Neural crest cell (in vitro differentiated cells): ENCODE data around the gene DCUN1D2. TPM values are rescaled to one million over a fixed set of nuclear protein-coding genes. Genes with fewer than 3 reads are reported as not detected.

ENCODE experiments used
- DNase-seq: peaks from one replicate; pipeline ENCODE4 v3.0.0; 2021; ENCODE audit warnings: low read depth, mixed read lengths, low spot score
- H3K27ac Mint-ChIP-seq: one replicate; pipeline ENCODE4 v1.8.0; 2021; ENCODE audit warnings: mild to moderate bottlenecking, mixed read lengths; ENCODE audit not compliant: unreplicated experiment
- H3K27me3 Mint-ChIP-seq: 2 replicates; pipeline ENCODE4 v1.8.0; 2021; ENCODE audit warnings: low read depth, mild to moderate bottlenecking, mixed read lengths
- H3K36me3 Mint-ChIP-seq: 2 replicates; pipeline ENCODE4 v1.8.0; 2021; ENCODE audit warnings: low read depth, mild to moderate bottlenecking, mixed read lengths
- H3K4me1 Mint-ChIP-seq: 2 replicates; pipeline ENCODE4 v1.8.0; 2021; ENCODE audit warnings: mixed read lengths
- H3K4me3 Mint-ChIP-seq: one replicate; pipeline ENCODE4 v1.8.0; 2021; ENCODE audit warnings: mild to moderate bottlenecking, mixed read lengths
- H3K9me3 Mint-ChIP-seq: 2 replicates; pipeline ENCODE4 v1.8.0; 2021; ENCODE audit warnings: mixed read lengths
- total RNA-seq: library from RNA; stranded (reverse); gene quantifications from 2 replicates; pipeline ENCODE4 v1.2.1, GENCODE V29; 2021
- TF ChIP-seq, protein P1 (sequence below): fragments of 200-600 bp; sonication (generic); conservative IDR thresholded peaks from 2 replicates; pipeline ENCODE4 v1.5.0; 2021; ENCODE audit warnings: antibody characterized with exemption, mild to moderate bottlenecking

The DCUN1D2 gene
- total RNA-seq, 1 donor from 2014 or later = 32.1 TPM

DNA sequence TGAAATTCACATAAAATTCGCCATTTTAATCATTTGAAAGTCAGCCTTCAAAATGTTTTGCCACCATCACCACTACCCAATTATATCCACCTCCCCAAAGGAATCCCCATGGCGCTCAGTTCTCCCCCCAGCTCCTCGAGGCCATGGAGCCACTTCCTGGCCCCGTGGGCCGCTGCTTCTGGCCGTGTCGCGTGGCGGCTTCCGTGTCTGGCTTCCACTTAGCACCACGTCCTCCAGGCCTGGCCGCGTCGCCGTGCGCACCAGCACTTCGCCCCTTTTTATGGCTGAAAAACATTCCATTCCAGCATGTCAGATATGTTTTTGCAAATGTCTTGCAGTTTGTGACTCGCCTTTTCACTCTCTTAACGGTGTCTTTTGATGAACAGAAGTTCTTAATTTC, 46.7 kb upstream of the DCUN1D2 start:
- H3K9me3 Mint-ChIP-seq = peaks cover 8% of the 10 kb centered on the region
- TF ChIP-seq, protein P1, sequence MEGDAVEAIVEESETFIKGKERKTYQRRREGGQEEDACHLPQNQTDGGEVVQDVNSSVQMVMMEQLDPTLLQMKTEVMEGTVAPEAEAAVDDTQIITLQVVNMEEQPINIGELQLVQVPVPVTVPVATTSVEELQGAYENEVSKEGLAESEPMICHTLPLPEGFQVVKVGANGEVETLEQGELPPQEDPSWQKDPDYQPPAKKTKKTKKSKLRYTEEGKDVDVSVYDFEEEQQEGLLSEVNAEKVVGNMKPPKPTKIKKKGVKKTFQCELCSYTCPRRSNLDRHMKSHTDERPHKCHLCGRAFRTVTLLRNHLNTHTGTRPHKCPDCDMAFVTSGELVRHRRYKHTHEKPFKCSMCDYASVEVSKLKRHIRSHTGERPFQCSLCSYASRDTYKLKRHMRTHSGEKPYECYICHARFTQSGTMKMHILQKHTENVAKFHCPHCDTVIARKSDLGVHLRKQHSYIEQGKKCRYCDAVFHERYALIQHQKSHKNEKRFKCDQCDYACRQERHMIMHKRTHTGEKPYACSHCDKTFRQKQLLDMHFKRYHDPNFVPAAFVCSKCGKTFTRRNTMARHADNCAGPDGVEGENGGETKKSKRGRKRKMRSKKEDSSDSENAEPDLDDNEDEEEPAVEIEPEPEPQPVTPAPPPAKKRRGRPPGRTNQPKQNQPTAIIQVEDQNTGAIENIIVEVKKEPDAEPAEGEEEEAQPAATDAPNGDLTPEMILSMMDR = no peak
- H3K36me3 Mint-ChIP-seq = peaks cover 28% of the 10 kb centered on the region
- no peak overlapping the region for H3K27ac Mint-ChIP-seq
- no peaks in the 10 kb centered on the region for H3K4me1 Mint-ChIP-seq
- H3K27me3 Mint-ChIP-seq = no peaks in the 10 kb centered on the region
- no peak overlapping the region for H3K4me3 Mint-ChIP-seq
- no peak for DNase-seq

DNA sequence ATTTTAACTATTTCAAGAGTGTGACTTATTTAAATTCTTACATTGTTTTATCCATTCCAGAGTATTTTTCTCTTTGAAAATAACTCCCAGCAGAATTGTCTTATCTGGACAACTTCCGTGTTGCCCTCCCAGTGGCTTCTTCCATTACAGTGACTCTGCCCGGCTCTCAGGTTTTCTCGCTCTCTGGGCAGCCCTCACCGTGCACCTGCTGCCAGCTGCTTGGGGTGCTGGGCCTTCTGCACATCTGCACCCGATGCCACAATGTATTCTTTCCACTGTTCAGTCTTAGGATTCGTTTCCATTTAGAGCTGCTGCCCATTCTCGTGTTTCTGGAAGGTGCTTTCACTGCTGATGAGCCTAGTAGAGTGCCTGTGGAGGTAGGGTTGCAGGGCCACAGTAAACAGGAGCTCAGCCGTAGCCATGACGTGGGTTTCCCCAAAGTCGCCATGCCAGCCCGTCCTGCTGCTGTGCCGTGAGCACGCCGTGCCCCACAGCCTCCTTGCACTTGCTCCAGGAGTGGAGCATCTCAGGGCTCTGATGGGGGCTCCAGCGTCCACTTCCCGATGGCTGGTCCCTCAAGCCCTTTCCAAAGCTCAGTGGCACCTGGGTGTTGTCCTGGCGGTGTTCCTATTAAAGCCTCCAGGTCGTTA, 46.1 kb upstream of the DCUN1D2 start:
- H3K27ac Mint-ChIP-seq = no peak overlapping the region
- TF ChIP-seq, protein P1 = no peak
- H3K9me3 Mint-ChIP-seq = peaks cover 8% of the 10 kb centered on the region
- no peaks in the 10 kb centered on the region for H3K4me1 Mint-ChIP-seq
- H3K4me3 Mint-ChIP-seq = no peak overlapping the region
- DNase-seq = no peak
- H3K36me3 Mint-ChIP-seq = peaks cover 30% of the 10 kb centered on the region
- H3K27me3 Mint-ChIP-seq = no peaks in the 10 kb centered on the region

DNA sequence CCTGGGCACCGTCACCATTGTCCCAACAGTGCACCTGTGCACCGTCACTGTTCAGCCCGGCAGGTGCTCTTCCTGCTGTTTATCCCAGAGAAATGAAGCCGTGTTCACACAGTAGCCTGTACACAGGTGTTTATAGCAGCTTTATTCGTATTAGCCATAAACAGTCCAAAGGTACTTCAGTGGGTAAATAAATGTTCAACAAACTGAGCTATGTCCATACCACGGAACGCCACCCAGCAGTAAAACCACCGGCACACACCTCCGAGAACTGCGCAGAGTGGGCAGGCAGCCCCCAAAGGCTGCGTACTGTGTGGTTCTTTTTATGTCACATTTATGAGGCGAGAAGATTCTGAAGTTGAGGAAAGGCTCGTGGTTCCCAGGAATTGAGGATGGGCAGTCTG, 44.9 kb upstream of the DCUN1D2 start:
- Mint-ChIP-seq H3K27me3 (no peaks in the 10 kb centered on the region), H3K36me3 (peaks cover 19% of the 10 kb centered on the region), H3K4me1 (no peaks in the 10 kb centered on the region), H3K4me3 (no peak overlapping the region), H3K9me3 (peaks cover under 1% of the 10 kb centered on the region), H3K27ac (peak overlapping the region; percentile 19)
- no peak for DNase-seq
- TF ChIP-seq, protein P1 = no peak

DNA sequence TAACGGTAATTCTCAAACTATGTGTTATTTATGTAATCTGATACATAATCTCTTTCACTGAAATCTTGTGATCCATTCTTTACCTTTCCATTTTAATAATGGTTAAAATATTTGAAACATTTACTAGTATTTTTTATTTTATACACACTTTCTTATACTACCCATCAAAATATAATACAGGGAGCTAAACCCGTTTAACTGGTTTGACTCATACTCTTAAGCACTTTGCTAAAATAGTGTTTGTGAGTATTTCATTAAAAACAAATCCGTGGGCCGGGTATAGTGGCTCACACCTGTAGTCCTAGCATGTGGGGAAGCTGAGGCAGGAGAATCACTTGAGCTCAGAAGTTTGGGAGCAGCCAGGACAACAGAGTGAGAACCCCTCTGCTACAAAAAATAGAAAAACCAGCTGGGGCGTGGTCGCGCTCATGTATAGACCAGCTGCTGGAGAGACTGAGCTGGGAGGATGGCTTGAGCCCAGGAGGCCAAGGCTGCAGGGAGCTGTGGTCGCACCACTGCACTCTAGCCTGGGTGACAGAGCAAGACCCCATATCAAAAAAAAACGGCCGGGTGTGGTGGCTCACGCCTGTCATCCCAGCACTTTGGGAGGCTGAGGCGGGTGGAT, 43.8 kb upstream of the DCUN1D2 start:
- no peaks in the 10 kb centered on the region for H3K27me3 Mint-ChIP-seq
- H3K27ac Mint-ChIP-seq = no peak overlapping the region
- TF ChIP-seq, protein P1 = no peak
- no peak for DNase-seq
- H3K4me3 Mint-ChIP-seq = no peak overlapping the region
- H3K36me3 Mint-ChIP-seq = peaks cover 18% of the 10 kb centered on the region
- no peaks in the 10 kb centered on the region for H3K4me1 Mint-ChIP-seq
- H3K9me3 Mint-ChIP-seq = no peaks in the 10 kb centered on the region

DNA sequence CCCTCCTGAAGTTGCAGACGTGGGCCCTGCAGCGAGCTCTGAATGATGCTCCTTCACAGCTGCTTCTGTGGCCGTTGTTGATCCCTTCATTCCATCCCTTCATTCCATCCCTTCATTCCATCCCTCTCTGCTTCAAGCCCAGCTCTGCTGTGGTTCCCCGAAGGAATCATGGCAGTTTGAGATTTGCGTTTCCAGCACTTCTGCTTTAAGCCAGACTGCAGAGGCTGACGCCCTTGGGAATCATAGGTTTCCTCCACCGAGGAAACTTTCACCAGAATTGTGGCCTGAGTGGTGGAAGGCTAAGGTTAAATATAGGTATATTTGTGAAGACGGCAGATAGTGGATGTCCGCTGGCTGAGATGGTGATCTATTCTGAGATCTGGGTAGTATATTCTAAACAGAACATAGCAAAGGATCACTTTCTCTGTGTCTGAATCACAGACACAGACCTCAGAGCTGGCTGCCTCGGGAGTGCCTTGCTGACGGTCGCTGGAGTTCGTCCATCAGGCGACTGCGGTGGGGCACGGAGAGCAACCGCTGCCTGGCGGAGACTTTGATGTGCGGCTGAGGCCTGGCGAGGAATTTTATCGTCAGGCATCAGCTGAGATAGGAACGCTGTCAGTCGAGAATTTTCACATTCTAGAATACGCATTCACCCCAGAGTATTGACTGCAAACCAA, 42.8 kb upstream of the DCUN1D2 start:
- no peak for DNase-seq
- Mint-ChIP-seq H3K27ac (no peak overlapping the region), H3K4me1 (no peaks in the 10 kb centered on the region), H3K4me3 (no peak overlapping the region), H3K9me3 (no peaks in the 10 kb centered on the region), H3K27me3 (no peaks in the 10 kb centered on the region), H3K36me3 (peaks cover 15% of the 10 kb centered on the region)
- TF ChIP-seq, protein P1 = no peak
